ENCODE data around the gene KCNJ5.

DNA sequence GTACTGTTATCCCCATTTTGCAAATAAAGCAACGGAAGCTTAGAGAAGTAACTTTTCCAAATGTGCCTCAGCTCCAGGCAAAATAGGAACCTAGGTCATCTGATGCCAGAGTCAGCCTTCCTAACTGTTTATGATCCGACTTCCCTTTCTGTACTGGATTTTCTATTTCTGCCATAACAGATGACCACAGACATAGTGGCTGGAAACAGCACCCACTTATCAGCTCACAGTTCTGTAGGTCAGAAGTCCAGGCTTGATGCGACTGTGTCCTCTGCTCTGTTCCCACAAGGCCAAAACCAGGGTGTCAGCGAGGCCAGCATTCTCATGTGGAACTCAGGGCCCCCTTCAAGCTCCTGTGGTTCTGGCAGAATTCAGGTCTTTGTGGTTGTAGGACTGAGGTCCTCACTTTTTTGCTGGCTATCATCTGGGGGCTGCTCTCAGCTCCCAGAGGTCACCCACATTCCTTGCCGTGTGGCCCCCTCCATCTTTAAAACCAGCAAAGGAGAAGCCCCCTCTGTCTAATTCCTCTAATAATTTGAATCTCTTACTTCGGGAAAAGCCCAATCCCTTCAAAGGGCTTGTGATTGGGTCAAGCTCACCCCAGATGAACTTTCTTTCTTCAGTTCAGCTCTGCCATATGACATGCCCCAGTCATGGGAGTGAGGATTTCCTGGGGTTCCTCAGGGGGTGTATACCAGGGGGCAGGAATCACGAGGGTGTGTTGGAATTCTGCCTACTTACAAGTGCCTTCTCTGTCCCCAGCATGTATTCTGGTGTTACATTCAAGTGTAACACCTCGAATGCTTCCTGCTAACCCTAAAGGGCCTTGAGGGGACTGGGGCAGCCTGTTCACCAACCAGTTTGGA is 15.3 kb downstream of the KCNJ5 start:
- TF ChIP-seq, protein P1, sequence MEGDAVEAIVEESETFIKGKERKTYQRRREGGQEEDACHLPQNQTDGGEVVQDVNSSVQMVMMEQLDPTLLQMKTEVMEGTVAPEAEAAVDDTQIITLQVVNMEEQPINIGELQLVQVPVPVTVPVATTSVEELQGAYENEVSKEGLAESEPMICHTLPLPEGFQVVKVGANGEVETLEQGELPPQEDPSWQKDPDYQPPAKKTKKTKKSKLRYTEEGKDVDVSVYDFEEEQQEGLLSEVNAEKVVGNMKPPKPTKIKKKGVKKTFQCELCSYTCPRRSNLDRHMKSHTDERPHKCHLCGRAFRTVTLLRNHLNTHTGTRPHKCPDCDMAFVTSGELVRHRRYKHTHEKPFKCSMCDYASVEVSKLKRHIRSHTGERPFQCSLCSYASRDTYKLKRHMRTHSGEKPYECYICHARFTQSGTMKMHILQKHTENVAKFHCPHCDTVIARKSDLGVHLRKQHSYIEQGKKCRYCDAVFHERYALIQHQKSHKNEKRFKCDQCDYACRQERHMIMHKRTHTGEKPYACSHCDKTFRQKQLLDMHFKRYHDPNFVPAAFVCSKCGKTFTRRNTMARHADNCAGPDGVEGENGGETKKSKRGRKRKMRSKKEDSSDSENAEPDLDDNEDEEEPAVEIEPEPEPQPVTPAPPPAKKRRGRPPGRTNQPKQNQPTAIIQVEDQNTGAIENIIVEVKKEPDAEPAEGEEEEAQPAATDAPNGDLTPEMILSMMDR (IDR thresholded peaks at IDR 0.05) = no peak
- no peak for TF ChIP-seq POLR2A (IDR thresholded peaks at IDR 0.05)
- no peak for TF ChIP-seq POLR2AphosphoS5 (IDR thresholded peaks at IDR 0.05)

All from breast epithelium (tissue), 3 donors.